Measurements from ENCODE around the gene DIS3L2.
"Not testable (repeated sequence)": the region's sequence is repeated elsewhere in the genome, so short reads cannot be mapped to it uniquely, and the experiment has no call there.

DIS3L2 gene

DNA sequence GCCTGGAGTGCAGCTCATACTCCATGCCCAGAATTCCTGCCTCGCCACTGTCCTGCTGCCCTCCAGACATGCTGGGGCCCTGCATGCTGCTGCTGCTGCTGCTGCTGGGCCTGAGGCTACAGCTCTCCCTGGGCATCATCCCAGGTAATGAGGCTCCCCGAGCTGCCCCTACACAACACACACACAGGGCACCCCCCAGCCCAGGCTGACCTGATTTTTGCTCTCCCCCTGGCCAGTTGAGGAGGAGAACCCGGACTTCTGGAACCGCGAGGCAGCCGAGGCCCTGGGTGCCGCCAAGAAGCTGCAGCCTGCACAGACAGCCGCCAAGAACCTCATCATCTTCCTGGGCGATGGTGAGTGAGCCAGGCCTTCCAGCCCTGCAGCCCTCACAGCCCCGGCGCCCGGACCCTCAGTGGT is 417.2 kb downstream of the DIS3L2 start, which contains the start of gene ALPP:
Gene ALPP (plus strand): TSS at position 17 of the 417 bp plus-strand sequence. CDS start 52 bp downstream, at position 69.
- not testable (repeated sequence) for DNase-seq

DNA sequence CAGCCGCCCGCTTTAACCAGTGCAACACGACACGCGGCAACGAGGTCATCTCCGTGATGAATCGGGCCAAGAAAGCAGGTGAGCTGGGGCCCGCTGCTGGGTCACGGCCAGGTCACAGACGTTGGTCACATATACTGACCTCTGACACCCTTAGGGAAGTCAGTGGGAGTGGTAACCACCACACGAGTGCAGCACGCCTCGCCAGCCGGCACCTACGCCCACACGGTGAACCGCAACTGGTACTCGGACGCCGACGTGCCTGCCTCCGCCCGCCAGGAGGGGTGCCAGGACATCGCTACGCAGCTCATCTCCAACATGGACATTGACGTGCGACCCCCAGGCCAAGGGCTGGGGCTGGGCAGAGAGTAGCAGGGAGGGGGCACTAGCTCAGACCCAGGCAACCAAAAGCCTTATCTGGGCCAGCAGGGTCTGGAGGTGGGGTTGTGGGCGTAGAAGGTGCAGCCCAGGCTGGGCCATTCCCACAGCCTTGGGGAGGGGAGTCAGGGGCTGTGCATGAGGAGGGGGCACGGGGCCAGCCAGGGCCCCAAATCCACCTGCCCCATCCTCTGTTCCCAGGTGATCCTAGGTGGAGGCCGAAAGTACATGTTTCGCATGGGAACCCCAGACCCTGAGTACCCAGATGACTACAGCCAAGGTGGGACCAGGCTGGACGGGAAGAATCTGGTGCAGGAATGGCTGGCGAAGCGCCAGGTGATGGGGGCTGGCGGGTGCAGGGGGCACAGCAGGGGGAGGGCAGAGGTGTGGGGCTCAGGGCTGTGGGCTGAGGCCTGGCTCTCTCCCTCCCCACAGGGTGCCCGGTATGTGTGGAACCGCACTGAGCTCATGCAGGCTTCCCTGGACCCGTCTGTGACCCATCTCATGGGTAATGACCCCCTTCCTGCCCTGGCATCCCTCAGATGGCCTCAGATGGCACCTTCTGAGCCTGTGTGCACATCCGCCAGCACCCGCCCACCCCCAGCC is 418.4 kb downstream of the DIS3L2 start:
- DNase-seq = not testable (repeated sequence)

DNA sequence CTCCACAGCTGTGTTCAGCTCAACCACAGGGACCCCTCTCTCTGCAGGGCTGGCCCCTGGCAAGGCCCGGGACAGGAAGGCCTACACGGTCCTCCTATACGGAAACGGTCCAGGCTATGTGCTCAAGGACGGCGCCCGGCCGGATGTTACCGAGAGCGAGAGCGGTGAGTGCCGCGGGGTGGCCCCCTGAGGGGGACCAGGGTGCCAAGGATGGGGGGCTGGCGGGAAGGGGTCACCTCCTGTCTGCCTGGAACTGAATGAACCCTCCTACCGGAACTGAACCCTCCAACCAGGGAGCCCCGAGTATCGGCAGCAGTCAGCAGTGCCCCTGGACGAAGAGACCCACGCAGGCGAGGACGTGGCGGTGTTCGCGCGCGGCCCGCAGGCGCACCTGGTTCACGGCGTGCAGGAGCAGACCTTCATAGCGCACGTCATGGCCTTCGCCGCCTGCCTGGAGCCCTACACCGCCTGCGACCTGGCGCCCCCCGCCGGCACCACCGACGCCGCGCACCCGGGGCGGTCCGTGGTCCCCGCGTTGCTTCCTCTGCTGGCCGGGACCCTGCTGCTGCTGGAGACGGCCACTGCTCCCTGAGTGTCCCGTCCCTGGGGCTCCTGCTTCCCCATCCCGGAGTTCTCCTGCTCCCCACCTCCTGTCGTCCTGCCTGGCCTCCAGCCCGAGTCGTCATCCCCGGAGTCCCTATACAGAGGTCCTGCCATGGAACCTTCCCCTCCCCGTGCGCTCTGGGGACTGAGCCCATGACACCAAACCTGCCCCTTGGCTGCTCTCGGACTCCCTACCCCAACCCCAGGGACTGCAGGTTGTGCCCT is 419.9 kb downstream of the DIS3L2 start:
- DNase-seq = not testable (repeated sequence)

DNA sequence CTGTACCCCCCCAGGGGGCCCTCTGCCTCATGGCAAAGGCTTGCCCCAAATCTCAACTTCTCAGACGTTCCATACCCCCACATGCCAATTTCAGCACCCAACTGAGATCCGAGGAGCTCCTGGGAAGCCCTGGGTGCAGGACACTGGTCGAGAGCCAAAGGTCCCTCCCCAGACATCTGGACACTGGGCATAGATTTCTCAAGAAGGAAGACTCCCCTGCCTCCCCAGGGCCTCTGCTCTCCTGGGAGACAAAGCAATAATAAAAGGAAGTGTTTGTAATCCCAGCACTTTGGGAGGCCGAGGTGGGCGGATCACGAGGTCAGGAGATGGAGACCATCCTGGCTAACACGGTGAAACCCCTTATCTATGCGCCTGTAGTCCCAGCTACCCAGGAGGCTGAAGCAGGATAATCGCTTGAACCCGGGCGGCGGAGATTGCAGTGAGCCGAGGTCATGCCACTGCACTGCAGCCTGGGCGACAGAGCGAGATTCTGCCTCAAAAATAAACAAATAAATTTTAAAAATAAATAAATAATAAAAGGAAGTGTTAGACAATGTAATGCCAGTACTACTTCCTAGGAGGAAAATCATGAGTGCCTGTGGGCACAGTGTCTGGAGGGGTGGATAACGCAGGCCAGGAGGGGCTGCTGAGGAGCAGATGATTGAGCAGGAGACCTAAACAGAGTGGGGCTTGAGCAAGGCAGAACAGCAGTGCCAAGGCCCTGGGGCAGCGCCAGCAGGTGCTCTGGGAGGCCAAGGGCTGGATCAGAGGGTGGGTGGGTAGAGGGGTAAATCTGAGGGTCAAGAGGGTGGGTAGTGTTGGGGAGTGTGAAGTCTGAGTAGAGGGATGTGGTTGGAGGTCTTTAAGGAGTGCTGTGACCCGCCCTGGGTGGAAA is 421.1 kb downstream of the DIS3L2 start:
- DNase-seq = no peak

DNA sequence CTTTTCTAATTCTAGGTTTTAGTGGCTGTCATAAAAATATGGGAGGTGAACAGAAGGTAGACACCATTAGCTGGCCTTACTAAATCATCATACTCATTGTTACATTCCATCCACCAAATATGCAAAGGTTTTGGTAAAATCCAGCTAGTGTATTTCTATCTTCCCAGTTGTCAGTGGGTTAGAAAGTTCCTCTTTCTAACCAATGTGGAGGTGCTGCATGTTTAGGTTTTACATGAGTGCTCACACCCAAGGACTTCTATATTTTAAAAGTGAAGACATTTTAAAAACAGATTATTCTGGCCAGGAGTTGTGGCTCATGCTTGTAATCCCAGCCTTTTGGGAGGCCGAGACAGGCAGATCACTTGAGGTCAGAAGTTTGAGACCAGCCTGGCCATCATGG is 423.0 kb downstream of the DIS3L2 start:
- DNase-seq = no peak

DNA sequence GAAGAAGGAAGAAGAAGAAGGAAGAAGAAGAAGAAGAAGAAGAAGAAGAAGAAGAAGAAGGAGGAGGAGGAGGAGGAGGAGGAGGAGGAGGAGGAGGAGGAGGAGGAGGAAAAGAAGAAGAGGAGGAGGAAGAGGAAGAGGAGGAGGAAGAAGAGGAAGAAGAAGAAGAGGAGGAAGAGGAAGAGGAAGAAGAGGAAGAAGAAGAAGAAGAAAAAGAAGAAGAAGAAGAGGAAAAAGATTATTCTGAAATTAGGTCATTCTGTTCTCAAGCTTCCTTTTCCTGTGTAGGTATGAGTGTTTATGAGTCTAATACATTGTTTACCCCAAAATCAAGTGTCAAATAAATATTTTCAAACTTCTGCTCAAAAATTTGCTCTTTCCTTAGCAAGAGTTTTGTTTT is 423.5 kb downstream of the DIS3L2 start:
- not testable (repeated sequence) for DNase-seq

DNA sequence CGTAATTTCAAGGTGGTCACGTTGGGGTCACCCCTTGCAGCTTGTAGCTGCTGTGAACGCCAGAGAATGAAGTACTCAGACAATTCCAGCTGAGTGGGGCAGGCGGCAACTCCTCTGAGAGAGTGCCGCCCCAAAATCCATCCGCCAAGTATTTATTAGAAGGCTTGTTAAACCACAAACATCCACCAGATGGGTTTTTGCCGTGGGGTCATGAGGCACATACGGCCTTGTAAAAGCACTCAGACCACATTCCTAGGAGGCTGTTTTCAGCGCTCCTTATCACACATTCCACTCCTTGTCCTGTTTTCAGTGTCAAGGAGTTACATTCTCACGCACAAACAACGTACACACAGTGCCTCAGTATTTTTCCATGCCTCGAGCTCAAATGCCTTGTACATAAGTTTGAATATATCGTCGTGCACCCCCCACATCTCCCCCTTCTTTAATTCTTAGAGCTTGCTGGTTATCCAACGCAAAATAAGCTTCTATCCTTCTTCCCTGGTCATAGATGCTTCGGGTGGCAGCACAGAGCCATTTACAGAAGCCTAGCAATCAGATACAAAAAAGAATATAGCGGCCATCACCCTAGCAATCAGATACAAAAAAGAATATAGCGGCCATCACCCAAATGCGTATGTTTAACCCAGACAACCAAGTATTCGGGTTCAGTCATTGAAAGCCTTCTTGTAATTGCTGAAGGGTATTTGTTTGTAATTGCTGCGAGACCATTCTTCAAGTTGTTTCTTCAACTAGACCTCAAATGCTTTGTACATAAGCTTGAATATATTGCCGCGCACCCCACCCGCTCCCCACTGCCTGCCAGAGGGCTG is 424.4 kb downstream of the DIS3L2 start:
- no peak for DNase-seq

DNA sequence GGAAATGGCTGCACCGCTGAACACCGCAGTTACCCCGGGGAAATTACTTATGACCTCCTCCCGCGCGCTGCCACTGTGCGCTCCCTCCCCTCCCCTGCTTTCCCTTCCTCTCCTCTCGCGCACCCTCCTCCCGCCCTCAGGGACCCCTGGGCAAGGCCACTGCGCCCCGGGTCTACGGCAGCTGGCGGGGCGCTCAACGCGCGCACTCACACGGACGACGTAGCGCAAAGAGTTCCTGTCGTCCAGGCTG is 424.9 kb downstream of the DIS3L2 start:
- DNase-seq = no peak

Data from femur (tissue), 1 donor.